Effector CD8-positive, alpha-beta T cell (primary cell): Measurements from ENCODE around the gene NCR1.
"Not testable (repeated sequence)": the region's sequence is repeated elsewhere in the genome, so short reads cannot be mapped to it uniquely, and the experiment has no call there.

Experiments
- DNase-seq: peaks from one replicate; lab custom pipeline; 2025; lab: John Stamatoyannopoulos, UW

Gene NCR1

DNA sequence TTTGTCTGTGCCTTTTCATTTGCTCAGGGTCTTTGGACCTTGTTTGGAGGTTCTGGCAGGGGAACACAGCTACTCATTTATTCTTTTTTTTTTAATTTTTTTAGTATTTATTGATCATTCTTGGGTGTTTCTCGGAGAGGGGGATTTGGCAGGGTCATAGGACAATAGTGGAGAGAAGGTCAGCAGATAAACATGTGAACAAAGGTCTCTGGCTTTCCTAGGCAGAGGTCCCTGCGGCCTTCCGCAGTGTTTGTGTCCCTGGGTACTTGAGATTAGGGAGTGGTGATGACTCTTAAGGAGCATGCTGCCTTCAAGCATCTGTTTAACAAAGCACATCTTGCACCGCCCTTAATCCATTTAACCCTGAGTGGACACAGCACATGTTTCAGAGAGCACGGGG, 2.0 kb downstream of the NCR1 start:
- DNase-seq = not testable (repeated sequence)

GRCh38 chr19:54916822-54917221, 10.9 kb downstream of the NCR1 start:
- DNase-seq = no peak

DNA sequence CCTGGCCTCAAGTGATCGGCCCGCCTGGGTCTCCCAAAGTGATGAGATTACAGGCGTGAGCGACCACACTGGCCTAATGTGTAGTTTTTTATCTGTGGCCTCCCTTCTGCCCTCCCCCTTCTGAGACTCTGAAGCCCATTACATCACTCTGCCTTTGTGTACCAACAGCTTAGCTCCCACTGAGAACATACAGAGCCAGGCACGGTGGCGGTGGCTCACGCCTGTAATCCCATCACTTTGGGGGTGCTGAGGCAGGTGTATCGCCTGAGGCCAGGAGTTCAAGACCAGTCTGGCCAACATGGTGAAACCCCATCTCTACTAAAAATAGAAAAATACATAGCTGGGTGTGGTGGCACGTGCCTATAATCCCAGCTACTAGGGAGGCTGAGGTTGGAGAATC, 12.6 kb downstream of the NCR1 start:
- DNase-seq = no peak

DNA sequence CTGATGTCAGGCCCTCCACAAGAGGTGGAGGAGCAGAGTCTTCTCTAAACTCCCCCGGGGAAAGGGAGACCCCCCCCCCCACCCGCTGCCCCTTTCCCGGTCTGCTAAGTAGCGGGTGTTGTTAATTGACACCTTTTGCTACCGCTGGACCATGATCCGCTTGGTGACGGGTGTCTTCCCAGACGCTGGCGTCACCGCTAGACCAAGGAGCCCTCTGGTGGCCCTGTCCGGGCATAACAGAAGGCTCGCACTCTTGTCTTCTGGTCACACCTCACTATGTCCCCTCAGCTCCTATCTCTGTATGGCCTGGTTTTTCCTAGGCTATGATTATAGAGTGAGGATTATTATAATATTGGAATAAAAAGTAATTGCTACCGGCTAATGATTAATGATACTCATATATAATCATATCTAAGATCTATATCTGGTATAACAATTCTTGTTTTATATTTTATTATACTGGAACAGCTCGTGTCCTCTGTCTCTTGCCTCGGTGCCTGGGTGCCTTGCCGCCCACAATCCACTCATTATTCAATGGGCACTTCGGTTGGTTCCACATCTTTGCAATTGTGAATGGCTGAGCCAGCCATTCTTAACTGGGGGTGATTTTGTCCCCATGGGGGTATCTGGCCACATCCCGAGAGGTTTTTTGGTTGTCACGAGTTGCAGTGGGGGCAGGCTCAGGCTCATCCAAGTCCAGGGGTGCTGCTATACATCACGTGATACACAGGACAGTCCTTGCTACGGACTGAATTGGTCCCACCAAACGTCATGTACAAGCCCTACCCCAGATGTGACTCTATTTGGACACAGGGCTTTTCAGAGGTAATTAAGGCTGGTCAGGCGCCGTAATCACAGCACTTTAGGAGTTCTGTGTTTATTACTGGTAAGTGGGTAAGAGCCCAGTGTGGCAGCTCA, 14.0 kb downstream of the NCR1 start:
- DNase-seq = not testable (repeated sequence)

DNA sequence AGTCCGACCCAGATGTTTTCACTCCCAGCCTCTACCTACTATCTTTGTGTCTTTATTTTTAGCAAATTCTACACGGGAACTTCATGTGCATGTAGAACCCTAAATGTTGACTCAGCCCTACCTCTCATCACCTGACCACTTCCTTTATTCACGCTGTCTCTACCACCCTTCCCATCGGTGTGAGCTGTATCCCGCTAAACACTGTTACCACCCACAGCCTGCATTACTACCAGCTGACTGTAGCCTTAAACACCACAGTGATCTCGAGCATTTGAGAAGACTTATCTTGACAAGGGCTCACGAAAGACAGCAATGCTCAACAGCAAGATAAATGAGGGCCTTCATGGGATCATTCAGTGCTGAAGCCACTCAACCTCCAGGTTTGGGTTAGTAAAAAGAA, 15.1 kb downstream of the NCR1 start:
- no peak for DNase-seq

DNA sequence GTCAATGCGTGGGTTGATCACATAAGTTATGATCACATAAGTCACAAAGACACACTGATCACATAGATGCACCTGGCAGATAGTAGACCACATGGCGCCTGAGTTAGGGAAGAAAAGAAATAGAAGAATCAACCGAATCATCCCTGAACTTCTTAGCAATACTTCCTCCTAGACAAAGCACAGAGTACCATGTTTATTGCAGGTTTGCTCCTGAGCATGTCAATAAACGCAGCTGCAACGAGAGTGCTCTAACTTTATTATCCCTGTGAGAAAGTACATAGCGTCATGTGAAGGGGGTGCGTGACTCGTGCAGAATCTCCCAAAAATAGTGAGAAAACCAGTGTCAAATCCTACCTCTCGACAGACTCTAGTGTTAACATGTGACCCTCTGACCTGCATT, 17.3 kb downstream of the NCR1 start:
- DNase-seq = no peak

DNA sequence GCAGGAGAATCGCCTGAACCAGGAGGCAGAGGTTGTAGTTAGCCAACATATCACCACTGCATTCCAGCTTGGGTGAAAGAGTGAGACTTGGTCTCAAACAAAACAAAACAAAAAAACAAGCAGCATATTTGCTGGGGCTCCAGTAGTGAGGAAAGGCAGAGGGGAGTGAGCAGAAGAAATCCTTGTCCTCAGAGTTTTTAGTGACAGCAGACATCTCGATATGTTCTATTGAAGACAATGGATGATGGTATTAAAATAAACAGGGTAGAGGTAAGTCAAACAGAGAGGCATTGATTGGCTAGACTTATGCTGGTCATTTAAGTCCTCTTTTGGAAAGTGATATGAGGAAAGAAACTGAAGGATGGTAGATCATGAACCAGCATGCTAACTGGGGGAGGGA, 22.4 kb downstream of the NCR1 start:
- no peak for DNase-seq

DNA sequence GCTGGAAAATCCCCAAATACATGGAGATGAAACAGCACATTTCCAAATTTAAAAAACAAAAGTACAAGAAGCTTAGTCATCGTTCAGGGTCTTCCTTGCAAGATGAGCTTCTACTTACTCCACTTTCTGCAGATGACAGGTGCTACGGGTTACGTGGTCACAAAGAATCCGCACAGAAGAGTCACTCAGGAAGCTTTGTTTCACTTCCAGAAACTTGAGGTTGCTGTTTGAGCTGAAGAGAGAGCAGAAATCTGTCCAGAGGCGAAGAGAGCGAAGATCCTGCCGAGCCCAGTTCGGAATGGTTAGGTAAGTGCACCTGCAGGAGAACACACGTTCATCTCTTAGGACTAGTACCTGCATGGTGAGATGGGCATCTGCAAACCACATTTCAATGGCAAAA, 32.0 kb downstream of the NCR1 start:
- no peak for DNase-seq

DNA sequence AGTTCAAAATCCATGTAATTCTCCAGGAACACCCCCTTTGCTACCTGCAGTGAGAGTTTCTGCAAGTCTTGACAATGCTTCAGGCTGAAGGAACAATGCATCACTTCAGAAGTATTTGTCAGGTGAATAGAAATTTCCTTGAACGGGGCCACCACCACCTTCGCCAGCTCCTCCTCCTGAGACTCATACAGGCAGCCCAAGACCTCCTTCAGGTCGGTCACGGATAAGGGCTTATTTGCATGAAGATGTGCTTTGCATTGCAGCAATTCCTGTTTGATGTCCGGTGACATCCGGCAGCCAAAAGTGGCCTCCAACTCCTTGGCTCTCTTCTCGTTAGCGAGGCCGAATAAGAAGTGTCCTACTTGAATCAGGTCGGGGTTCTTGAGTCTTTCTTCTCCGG, 33.0 kb downstream of the NCR1 start:
- no peak for DNase-seq

GRCh38 chr19:54939538-54939937, 33.6 kb downstream of the NCR1 start:
- DNase-seq = not testable (repeated sequence)

DNA sequence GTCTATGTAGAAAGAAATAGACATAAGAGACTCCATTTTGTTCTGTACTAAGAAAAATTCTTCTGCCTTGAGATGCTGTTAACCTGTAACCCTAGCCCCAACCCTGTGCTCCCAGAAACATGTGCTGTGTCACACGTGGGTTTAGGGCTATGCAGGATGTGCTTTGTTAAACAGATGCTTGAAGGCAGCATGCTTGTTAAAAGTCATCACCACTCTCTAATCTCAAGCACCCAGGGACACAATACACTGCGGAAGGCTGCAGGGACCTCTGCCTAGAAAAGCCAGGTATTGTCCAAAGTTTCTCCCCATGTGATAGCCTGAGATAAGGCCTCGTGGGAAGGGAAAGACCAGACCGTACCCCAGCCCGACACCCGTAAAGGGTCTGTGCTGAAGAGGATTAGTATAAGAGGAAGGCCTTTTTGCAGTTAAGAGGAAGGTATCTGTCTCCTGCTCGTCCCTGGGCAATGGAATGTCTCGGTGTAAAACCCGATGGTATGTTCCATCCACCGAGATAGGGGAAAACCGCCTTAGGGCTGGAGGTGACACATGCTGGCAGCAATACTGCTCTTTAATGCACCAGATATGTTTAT, 37.9 kb downstream of the NCR1 start:
- DNase-seq = not testable (repeated sequence)

DNA sequence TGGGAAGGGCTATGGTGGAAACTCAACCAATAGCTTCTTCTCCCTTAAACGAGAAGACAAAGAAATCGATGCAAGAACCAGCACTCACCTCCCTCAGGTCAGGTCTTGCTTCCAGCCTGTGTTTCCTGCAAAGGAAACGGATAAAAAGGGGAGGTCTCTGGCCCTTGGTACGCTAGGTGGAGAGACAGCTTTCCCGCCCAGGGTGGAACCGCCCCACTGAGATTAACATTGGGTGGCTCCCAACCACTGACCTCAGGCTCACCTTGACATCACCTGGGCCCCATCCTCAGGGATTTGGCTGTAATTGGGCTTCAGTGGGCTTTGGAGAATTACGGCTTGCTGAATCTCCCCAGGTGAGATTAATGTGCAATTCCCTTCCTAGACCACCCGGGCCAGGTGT, 41.4 kb downstream of the NCR1 start, which contains the start of gene NLRP7:
NLRP7 (minus strand) TSS at position 150 of the 400 bp plus-strand sequence.
- DNase-seq = no peak

DNA sequence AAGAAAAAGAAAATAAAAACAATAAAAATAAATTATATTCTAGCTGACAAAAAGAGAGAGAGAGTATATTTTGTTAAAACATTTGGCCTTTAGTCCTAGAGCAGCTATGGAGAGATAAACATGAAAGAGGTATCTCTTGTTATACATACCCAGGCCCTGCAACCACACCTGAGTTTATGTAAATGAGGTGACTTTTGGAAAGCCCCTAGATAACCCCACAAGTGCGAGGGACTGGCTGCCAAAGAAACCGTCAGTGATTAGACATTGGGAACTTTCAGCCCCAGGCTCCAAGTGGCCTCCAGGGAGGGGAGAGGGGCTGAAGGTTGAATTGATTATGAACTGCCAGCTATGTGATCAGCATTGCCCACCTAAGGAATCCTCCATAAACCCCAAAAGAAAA, 43.5 kb downstream of the NCR1 start:
- DNase-seq = no peak

DNA sequence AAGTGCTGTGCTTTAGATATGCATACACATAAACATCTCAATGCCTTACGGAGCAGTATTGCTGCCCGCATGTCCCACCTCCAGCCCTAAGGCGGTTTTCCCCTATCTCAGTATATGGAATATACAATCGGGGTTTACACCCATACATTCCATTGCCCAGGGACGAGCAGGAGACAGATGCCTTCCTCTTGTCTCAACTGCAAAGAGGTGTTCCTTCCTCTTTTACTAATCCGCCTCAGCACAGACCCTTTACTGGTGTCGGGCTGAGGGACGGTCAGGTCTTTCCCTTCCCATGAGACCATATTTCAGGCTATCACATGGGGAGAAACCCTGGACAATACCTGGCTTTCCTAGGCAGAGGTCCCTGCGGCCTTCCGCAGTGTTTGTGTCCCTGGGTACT, 44.6 kb downstream of the NCR1 start:
- DNase-seq = not testable (repeated sequence)

GRCh38 chr19:54952591-54953344, 46.8 kb downstream of the NCR1 start:
- no peak for DNase-seq

DNA sequence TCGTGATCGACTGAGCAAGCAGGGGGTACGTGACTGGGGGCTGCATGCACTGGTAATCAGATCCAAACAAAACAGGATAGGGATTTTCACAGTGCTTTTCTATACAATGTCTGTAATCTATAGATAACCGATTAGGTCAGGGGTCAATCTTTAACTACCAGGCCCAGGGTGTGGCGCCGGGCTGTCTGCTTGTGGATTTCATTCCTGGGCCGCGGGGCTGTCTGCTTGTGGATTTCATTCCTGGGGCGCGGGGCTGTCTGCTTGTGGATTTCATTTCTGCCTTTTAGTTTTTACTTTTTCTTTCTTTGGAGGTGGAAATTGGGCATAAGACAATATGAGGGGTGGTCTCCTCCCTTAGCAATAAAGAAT, 47.4 kb downstream of the NCR1 start:
- DNase-seq = not testable (repeated sequence)

GRCh38 chr19:54955376-54955775, 49.4 kb downstream of the NCR1 start:
- DNase-seq = no peak

DNA sequence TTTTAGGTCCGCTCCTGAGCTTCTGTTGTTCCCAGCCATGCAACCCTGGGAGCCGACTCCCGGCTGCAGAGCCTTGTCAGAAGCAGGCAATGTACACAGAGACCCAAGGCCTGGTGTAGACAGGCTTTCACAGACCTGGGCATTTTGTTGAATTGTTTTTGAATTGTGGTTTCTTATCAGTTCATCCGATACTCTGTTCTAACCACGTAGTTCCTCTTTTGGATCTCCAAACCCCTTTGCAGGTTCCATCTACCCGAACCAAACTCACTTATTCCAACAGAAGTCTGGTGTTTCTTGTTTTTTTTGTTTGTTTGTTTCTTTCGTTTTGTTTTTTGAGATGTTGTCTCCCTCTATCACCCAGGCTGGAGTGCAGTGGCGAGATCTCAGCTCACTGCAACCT, 53.9 kb downstream of the NCR1 start:
- no peak for DNase-seq
